Amygdala (tissue), 56 donors: Measurements from ENCODE around the gene LONP1.
"Not testable (repeated sequence)": the region's sequence is repeated elsewhere in the genome, so short reads cannot be mapped to it uniquely, and the experiment has no call there.

ENCODE experiments used
- DNase-seq, 56 donors: peaks; one replicate each; lab custom pipeline; 2025; lab: John Stamatoyannopoulos, UW

LONP1 gene

DNA sequence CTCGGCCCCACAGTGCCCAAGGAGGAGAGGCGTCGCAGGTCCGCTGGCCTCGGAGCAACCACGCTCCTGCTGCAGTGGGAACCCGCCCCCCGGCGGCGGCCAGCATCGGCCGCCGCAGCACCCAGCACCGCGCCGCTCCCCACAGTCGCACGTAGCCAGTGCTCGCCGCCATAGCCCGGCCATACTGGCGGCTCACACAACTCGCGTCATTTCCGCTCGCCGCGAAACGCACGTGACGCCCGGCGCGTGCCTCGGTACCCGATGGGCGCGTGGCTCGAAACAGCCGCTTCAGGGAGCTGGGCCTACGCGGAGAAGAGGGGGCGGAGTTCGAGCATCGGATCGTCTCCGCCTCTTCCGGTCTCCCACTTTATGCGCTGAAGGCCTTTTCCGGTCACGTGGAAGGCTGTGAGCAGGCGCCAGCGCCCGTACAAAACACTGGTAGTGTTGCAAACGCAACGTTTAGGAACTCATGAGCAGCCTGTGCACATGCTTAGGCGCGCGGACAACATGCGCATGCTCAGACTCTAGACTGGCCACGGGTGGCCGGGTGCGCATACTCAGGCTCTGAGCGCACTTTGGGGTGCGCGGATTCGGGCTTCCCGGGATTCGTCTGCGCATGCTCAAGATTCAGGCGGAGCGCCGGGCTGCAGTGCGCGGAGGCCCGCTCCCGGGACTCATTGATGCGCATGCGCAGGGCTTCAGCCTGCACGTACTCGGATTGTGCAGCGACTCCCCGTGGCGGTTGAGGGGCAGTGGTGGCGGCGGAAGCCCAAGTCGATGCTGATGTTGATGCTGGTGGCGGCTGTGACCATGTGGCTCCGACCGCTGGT lies at the start of gene LONP1, which contains the start of gene CATSPERD:
TSS of gene LONP1 (minus strand) at position 186 of the 830 bp plus-strand sequence. CDS start at position 172, 14 bp downstream.
TSS of gene CATSPERD (plus strand) at position 677 of the 830 bp plus-strand sequence. CDS start at position 778, 101 bp downstream.
- peak; percentile 88 to 100 (median 97) for DNase-seq

GRCh38 chr19:5767949-5768348 lies 48.0 kb upstream of the LONP1 start:
- DNase-seq: no peak

GRCh38 chr19:5765220-5765619 lies 45.3 kb upstream of the LONP1 start:
- DNase-seq: no peak

DNA sequence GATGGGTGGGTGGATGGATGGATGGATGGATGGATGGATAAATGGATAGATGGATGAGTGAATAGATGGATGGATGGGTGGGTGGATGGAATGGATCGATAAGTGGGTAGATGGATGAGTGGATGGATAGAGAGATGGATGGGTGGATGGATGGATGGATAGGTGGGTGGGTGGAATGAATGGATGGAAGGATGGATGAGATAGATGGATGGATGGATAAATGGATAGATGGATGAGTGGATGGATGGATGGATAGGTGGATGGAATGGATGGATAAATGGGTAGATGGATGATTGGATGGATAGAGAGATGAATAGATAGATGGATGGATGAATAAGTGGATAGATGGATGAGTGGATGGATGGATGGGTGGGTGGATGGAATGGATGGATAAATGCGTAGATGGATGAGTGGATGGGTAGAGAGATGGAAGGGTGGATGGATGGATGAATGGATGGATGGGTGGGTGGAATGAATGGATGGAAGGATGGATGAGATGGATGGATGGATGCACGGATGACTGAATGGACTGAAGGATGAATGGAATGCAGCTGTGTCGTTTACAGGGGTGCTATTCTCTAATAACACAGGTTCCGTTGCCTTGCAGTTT lies 42.8 kb upstream of the LONP1 start:
- DNase-seq: no peak

DNA sequence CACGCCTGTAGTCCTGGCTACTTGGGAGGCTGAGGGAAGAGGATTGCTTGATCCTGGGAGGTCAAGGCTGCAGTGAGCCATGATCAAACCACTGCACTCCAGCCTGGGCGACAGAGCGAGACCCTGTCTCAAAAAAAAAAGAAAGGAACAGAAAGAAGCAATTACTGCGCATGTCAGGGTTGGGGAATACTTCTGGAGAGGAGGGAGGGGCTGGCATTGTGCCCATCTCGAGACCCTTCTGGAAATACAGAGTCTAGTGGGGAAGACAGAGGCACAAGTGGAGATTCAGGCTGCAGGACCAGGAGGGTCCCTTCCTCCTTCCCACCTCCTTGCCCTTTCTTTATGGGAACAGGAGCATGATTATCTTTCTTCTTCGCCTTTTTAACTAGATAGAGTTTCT lies 33.8 kb upstream of the LONP1 start:
- no peak for DNase-seq

GRCh38 chr19:5751709-5752108 lies 31.8 kb upstream of the LONP1 start:
- no peak for DNase-seq

- DNase-seq: no peak
Measured at GRCh38 chr19:5749505-5749904, 29.6 kb upstream of the LONP1 start.

GRCh38 chr19:5748920-5749319 lies 29.0 kb upstream of the LONP1 start:
- not testable (repeated sequence) for DNase-seq

GRCh38 chr19:5744999-5745398 lies 25.1 kb upstream of the LONP1 start:
- DNase-seq: not testable (repeated sequence)

- no peak for DNase-seq
Measured at GRCh38 chr19:5743630-5744029, 23.7 kb upstream of the LONP1 start.

DNA sequence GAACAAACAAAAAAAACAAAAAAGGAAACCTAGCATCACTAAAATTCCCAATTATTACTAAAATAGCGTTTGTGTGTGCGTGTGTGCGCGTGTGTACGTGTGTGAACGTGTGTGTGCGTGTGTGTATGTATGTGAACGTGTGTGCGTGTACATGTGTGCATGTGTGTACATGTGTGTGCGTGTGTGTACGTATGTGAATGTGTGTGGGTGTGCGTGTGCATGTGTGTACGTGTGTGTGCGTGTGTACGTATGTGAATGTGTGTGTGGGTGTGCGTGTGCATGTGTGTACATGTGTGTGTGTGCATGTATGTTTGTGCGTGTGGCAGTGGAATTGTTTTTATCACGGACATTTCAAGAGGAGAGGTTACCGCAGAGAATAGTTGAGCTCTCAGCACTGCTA lies 22.1 kb upstream of the LONP1 start:
- DNase-seq: no peak

- DNase-seq: no peak
Measured at GRCh38 chr19:5738423-5738822, 18.5 kb upstream of the LONP1 start.

GRCh38 chr19:5733172-5733571 lies 13.2 kb upstream of the LONP1 start:
- DNase-seq: not testable (repeated sequence)

DNA sequence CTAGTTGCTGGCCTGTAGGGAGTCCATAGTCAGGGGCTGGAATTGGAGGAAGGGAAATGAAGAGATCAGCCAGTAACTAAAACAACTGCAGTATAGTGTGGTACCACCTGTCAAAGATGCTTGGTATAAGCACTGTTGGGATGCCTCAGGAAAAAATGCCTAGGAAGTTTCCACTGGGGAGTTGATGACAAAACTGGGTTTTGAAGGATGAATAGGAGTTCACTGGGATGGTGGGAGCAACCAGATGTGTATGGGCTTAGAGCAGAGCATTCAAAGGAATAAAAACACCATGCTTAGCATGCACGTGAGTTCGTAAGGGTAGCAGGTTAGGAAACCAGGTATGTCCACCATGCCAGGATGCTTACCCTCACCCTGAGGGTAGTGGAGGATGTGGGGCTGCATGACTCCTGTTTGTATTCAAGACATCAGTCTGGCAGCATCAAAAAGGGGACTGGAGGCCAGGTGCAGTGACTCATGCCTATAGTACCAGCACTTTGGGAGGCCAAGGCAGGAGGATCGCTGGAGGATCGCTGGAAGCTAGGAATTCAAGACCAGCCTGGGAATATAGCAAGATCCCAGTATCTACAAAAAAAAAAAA lies 7.6 kb upstream of the LONP1 start:
- no peak for DNase-seq

- DNase-seq: no peak
Measured at GRCh38 chr19:5719274-5719960, 529 bp downstream of the LONP1 start.

DNA sequence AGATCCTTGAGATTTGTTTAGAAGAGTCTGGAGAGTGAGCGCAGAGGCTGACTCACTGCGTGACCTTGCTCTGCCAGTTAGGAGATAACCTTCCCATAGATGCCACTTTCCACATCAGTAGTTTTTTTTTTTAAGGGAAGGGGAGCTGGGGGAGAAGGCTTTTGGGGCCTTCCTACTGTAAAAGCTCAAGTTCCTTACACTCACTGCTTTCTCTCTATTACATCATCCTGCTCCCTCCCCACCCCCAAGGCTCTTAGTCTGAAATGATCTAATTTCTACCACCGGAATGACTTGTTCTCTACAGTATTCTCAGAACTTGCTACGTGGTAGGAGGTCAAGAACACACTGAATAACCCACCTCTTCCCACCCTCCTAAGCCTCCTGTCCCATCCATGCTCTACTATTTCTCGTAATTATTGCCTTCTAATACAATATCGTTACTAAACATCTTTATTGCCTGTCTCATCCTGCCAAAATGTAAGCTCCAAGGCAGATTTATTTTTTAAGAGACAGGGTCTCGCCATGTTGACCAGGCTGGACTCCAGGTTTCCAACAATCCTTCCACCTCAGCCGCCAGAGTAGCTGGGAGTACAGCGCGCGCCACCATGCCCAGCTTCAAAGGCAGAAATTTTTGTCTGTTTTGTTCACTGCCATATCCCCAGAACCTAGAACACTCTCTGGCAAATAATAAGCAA lies 1.2 kb downstream of the LONP1 start:
- no peak for DNase-seq

- no peak for DNase-seq
Measured at GRCh38 chr19:5718037-5718578, 1.8 kb downstream of the LONP1 start.

GRCh38 chr19:5717215-5717935 lies 2.6 kb downstream of the LONP1 start:
- DNase-seq: no peak

- no peak for DNase-seq
Measured at GRCh38 chr19:5714816-5715215, 5.1 kb downstream of the LONP1 start.
